Measurements from ENCODE around the gene ZNF652. TPM values are rescaled to one million over a fixed set of nuclear protein-coding genes. Genes with fewer than 3 reads are reported as not detected.

Gene ZNF652
- 6.0 and 7.1 TPM in 2 replicates for total RNA-seq

GRCh38 chr17:49361902-49362722 lies at the start of gene ZNF652:
Gene ZNF652, minus strand, starts transcription at chr17:49362250. Its CDS starts 44,525 bp downstream, at chr17:49317725.

Other genes starting within 250 kb of the ZNF652 start
- 0.49 and 3.5 TPM in 2 replicates for gene B4GALNT2, start 229.5 kb downstream of the ZNF652 start, total RNA-seq
- not detected in 2 replicates for gene GNGT2, start 151.7 kb downstream of the ZNF652 start, total RNA-seq
- gene ABI3, start 151.5 kb downstream of the ZNF652 start, total RNA-seq = not detected in 2 replicates
- gene PHOSPHO1, start 131.5 kb downstream of the ZNF652 start, total RNA-seq = 0.11 TPM in 1 of 2 replicates, not detected in the other
- gene PHB1, start 52.6 kb upstream of the ZNF652 start, total RNA-seq = 135 and 209 TPM in 2 replicates
- gene NGFR, start 133.0 kb upstream of the ZNF652 start, total RNA-seq = 24.0 and 64.8 TPM in 2 replicates
- gene NXPH3, start 213.6 kb upstream of the ZNF652 start, total RNA-seq = 0.08 and 0.38 TPM in 2 replicates

All from hair follicular keratinocyte (primary cell).